B cell (primary cell): ENCODE data around the gene KCND3.

Source experiments
- EZH2 ChIP-seq: IDR thresholded peaks from 2 replicates; pipeline ENCODE4 v1.6.1; 2012; ENCODE audit warnings: borderline replicate concordance, low read depth, mild to moderate bottlenecking, moderate library complexity, low read length; ENCODE audit not compliant: insufficient read depth, poor library complexity, severe bottlenecking
- TF ChIP-seq, protein P1 (sequence below): fragments of 200-600 bp; IDR thresholded peaks from one replicate; pipeline ENCODE4 v1.8.0; 2022; ENCODE audit warnings: antibody characterized with exemption, mild to moderate bottlenecking

DNA sequence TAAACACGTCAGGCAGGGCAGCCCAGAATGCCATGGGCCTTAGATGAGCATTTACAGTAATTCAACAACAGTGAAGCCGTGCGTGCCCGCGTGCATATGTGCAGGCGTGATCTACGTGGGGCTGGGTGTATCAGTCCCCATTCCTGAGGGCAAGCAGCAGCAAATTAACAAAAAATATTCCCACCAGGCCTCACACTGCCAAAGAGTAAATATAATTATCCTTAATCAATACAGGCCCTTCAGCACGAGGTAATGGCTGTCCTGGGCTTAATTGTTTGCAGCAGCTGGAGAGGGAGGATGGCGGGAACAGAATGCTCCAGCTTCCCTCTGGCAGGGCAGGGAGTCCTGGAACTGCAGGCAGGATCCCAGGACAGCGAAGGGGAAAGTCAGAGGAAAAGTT, 142.0 kb downstream of the KCND3 start:
- TF ChIP-seq, protein P1, sequence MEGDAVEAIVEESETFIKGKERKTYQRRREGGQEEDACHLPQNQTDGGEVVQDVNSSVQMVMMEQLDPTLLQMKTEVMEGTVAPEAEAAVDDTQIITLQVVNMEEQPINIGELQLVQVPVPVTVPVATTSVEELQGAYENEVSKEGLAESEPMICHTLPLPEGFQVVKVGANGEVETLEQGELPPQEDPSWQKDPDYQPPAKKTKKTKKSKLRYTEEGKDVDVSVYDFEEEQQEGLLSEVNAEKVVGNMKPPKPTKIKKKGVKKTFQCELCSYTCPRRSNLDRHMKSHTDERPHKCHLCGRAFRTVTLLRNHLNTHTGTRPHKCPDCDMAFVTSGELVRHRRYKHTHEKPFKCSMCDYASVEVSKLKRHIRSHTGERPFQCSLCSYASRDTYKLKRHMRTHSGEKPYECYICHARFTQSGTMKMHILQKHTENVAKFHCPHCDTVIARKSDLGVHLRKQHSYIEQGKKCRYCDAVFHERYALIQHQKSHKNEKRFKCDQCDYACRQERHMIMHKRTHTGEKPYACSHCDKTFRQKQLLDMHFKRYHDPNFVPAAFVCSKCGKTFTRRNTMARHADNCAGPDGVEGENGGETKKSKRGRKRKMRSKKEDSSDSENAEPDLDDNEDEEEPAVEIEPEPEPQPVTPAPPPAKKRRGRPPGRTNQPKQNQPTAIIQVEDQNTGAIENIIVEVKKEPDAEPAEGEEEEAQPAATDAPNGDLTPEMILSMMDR, result no peak
- TF ChIP-seq EZH2, result no peak
